HCT116 (cell line): Measurements from ENCODE around the gene CCDC157. TPM values are rescaled to one million over a fixed set of nuclear protein-coding genes. Genes with fewer than 3 reads are reported as not detected.

ENCODE experiments used
- ATAC-seq: fragments of 200-7000 bp; cut with Tn5 transposase; 2 replicates; pipeline ENCODE4 v1.9.1; 2020; ENCODE audit warnings: mild to moderate bottlenecking, moderate library complexity
- BruUV-seq: library from RNA; stranded (reverse); fragments of 400-500 nt; replicated peaks from 2 replicates; lab custom pipeline; 2021; lab: Mats Ljungman, UMichigan
- CTCF ChIA-PET: fragments of 300-600 bp; sonication (Branson Sonifier 250); formaldehyde crosslinking; loops from one replicate; lab custom pipeline; 2021; ENCODE audit warnings: antibody characterized with exemption; lab: Charles Lee
- POLR2A ChIA-PET: fragments of 300-600, 350-600 bp; sonication (Branson Sonifier 250); formaldehyde crosslinking; loops from one replicate; lab custom pipeline; 2021; ENCODE audit warnings: antibody characterized with exemption; lab: Charles Lee
- RAD21 ChIA-PET, 2 experiments: fragments of 300-600 bp; sonication (Branson Sonifier 250); formaldehyde crosslinking; loops; one replicate each; lab custom pipeline; 2023; ENCODE audit warnings: low total read pairs in 2 of 2; ENCODE audit not compliant: uncharacterized antibody in 2 of 2, unreplicated experiment in 2 of 2, low non-redundant PET in 1 of 2; lab: Charles Lee
- DNase-seq: peaks from one replicate; pipeline ENCODE4 v3.0.0-alpha.2; 2010; ENCODE audit warnings: low read depth, low spot score
- H2AFZ ChIP-seq: fragments of 200-600 bp; shearing (Covaris generic), sonication (generic); 2 replicates; pipeline ENCODE4 v1.6.1; 2017; ENCODE audit warnings: low read depth, mixed run types, mixed read lengths, antibody characterized with exemption, low read length; ENCODE audit not compliant: poor library complexity, severe bottlenecking
- H3K27ac ChIP-seq: 2 replicates; pipeline ENCODE4 v1.5.1; 2012; ENCODE audit warnings: low read depth, low read length
- H3K27me3 ChIP-seq: fragments of 200-600 bp; sonication (generic); 2 replicates; pipeline ENCODE4 v1.6.1; 2016; ENCODE audit warnings: mixed run types, low read length, mixed read lengths; ENCODE audit not compliant: insufficient read depth
- H3K36me3 ChIP-seq, 2 experiments: fragments of 200-500 bp in 1 of 2; fragments of 200-600 bp in 1 of 2; sonication (Bioruptor generic) in 1 of 2; sonication (generic) in 1 of 2; 2 replicates each; pipeline versions ENCODE4 v1.5.1 to v1.6.1; 2014 to 2016; ENCODE audit warnings: low read length in 2 of 2, inconsistent platforms in 1 of 2, mixed read lengths in 1 of 2, mixed run types in 1 of 2; ENCODE audit not compliant: insufficient read depth in 2 of 2, control insufficient read depth in 1 of 2
- H3K4me1 ChIP-seq, 2 experiments: fragments of 200-600 bp in 1 of 2; sonication (generic) in 1 of 2; 2 replicates each; pipeline versions ENCODE4 v1.5.1 to v1.6.1; 2012 to 2017; ENCODE audit warnings: low read length in 2 of 2, inconsistent platforms in 1 of 2, mild to moderate bottlenecking in 1 of 2, mixed read lengths in 1 of 2, mixed run types in 1 of 2, moderate library complexity in 1 of 2; ENCODE audit not compliant: insufficient read depth in 2 of 2, control insufficient read depth in 1 of 2
- H3K4me2 ChIP-seq: fragments of 200-600 bp; sonication (generic); 2 replicates; pipeline ENCODE4 v1.6.1; 2017; ENCODE audit warnings: mixed run types, low read length, mixed read lengths
- H3K4me3 ChIP-seq, 2 experiments: fragments of 200-600 bp in 1 of 2; sonication (generic) in 1 of 2; replicated peaks in 1 of 2; 2 replicates each; pipeline ENCODE4 v1.5.1; 2011 to 2016; ENCODE audit warnings: low read length in 2 of 2, control low read depth in 1 of 2, low read depth in 1 of 2, mild to moderate bottlenecking in 1 of 2, mixed read lengths in 1 of 2, mixed run types in 1 of 2
- H3K79me2 ChIP-seq: fragments of 200-600 bp; sonication (generic); 2 replicates; pipeline ENCODE4 v1.6.1; 2017; ENCODE audit warnings: mild to moderate bottlenecking, mixed run types, low read length, moderate library complexity, mixed read lengths; ENCODE audit not compliant: insufficient read depth
- H3K9ac ChIP-seq: fragments of 200-600 bp; sonication (generic); 2 replicates; pipeline ENCODE4 v1.6.1; 2016; ENCODE audit warnings: low read length, mixed read lengths
- H3K9me2 ChIP-seq: fragments of 200-600 bp; sonication (generic), shearing (Covaris generic); 2 replicates; pipeline ENCODE4 v1.6.1; 2017; ENCODE audit warnings: mixed run types, mild to moderate bottlenecking, moderate library complexity; ENCODE audit not compliant: insufficient read depth
- H3K9me3 ChIP-seq, 2 experiments: fragments of 200-500 bp in 1 of 2; fragments of 200-600 bp in 1 of 2; sonication (Bioruptor generic) in 1 of 2; sonication (generic) in 1 of 2; 2 replicates each; pipeline ENCODE4 v1.6.1; 2014 to 2017; ENCODE audit warnings: low read length in 2 of 2, mixed read lengths in 2 of 2, inconsistent platforms in 1 of 2, low read depth in 1 of 2, mild to moderate bottlenecking in 1 of 2, mixed run types in 1 of 2, moderate library complexity in 1 of 2; ENCODE audit not compliant: control insufficient read depth in 1 of 2, insufficient read depth in 1 of 2
- H4K20me1 ChIP-seq: fragments of 200-600 bp; sonication (generic), shearing (Covaris generic); 2 replicates; pipeline ENCODE4 v1.6.1; 2017; ENCODE audit warnings: mixed run types, mild to moderate bottlenecking, moderate library complexity; ENCODE audit not compliant: insufficient read depth
- CBX3 ChIP-seq: IDR thresholded peaks from 2 replicates; pipeline ENCODE4 v1.6.1; 2012; ENCODE audit warnings: low read depth
- EGR1 ChIP-seq: IDR thresholded peaks from 2 replicates; pipeline ENCODE4 v1.6.1; 2012; ENCODE audit warnings: low read depth
- ELF1 ChIP-seq: IDR thresholded peaks from 2 replicates; pipeline ENCODE4 v1.6.1; 2012; ENCODE audit warnings: low read depth, borderline replicate concordance
- FOSL1 ChIP-seq: IDR thresholded peaks from 2 replicates; pipeline ENCODE4 v1.6.1; 2012; ENCODE audit warnings: low read depth
- POLR2A ChIP-seq: IDR thresholded peaks from 2 replicates; pipeline ENCODE4 v1.7.0; 2011; ENCODE audit warnings: borderline replicate concordance; ENCODE audit not compliant: insufficient read depth, insufficient read length; ENCODE audit errors: extremely low read depth
- RAD21 ChIP-seq: IDR thresholded peaks from 2 replicates; pipeline ENCODE4 v1.6.1; 2012; ENCODE audit warnings: low read depth, mild to moderate bottlenecking
- SP1 ChIP-seq: IDR thresholded peaks from 2 replicates; pipeline ENCODE4 v1.6.1; 2012; ENCODE audit warnings: low read depth
- SRF ChIP-seq: IDR thresholded peaks from 2 replicates; pipeline ENCODE4 v1.6.1; 2012; ENCODE audit warnings: low read depth
- ZFX ChIP-seq: fragments of 450-650 bp; IDR thresholded peaks from 2 replicates; pipeline ENCODE4 v1.6.1; 2017
- ZNF274 ChIP-seq: fragments of 200-500 bp; sonication (Bioruptor generic); IDR thresholded peaks from 2 replicates; pipeline ENCODE4 v1.6.1; 2014; ENCODE audit warnings: mild to moderate bottlenecking, low read depth, low read length, inconsistent platforms
- intact Hi-C: fragments of 100-400 bp; cut with micrococcal nuclease; formaldehyde crosslinking; loops from 2 replicates; pipeline ENCODE4 v1.10.0; 2022
- total RNA-seq: library from RNA; stranded (reverse); gene quantifications from one replicate; pipeline ENCODE4 v1.2.1, GENCODE V29; 2021; ENCODE audit not compliant: unreplicated experiment
- TF ChIP-seq, protein P1 (sequence below), 3 experiments: fragments of 200-600 bp in 1 of 3; sonication (generic) in 1 of 3; IDR thresholded peaks in 2 of 3; conservative IDR thresholded peaks in 1 of 3; 2 replicates each; pipeline ENCODE4 v1.5.1; 2012 to 2017; ENCODE audit warnings: low read depth in 2 of 3, low read length in 2 of 3, antibody characterized with exemption in 1 of 3, borderline replicate concordance in 1 of 3, control low read depth in 1 of 3, mild to moderate bottlenecking in 1 of 3, mixed read lengths in 1 of 3, mixed run types in 1 of 3, moderate library complexity in 1 of 3; ENCODE audit not compliant: insufficient read depth in 1 of 3
- TF ChIP-seq, protein P2 (sequence below): IDR thresholded peaks from 2 replicates; pipeline ENCODE4 v1.6.1; 2011; ENCODE audit warnings: mild to moderate bottlenecking, low read length, moderate library complexity; ENCODE audit not compliant: insufficient replicate concordance; ENCODE audit errors: extremely low read depth
- TF ChIP-seq, protein P3 (sequence below): IDR thresholded peaks from 2 replicates; pipeline ENCODE4 v1.6.1; 2012
- TF ChIP-seq, protein P4 (sequence below): IDR thresholded peaks from 2 replicates; pipeline ENCODE4 v1.6.1; 2012

CCDC157 gene
- total RNA-seq, 1 experiment from 2014 or later: 2.1 TPM

DNA sequence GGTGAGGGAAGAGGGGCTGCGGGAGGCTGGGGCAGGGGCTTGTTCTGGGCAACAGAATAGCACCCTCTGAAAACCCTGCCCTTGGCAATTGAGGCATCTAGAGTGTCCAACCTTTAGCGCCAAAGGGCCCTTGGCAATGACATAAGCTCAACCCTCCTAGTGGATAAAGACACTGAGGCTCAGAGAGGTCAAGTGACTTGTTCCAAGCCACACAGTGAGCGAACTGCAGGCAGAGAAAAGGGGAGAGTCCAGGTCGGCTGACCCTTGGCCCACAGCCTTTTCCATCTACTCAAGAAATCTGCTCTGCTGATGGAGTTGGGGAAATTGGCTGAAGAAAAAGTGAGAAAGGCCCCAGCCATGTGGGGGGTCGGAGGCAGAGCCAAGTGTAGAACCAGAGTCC lies 42.9 kb downstream of the CCDC157 start:
- TF ChIP-seq CBX3 (no peak), FOSL1 (no peak), ELF1 (no peak), SP1 (no peak), ZFX (no peak), SRF (no peak), ZNF274 (no peak), POLR2A (no peak), RAD21 (no peak), EGR1 (no peak)
- TF ChIP-seq, protein P1, sequence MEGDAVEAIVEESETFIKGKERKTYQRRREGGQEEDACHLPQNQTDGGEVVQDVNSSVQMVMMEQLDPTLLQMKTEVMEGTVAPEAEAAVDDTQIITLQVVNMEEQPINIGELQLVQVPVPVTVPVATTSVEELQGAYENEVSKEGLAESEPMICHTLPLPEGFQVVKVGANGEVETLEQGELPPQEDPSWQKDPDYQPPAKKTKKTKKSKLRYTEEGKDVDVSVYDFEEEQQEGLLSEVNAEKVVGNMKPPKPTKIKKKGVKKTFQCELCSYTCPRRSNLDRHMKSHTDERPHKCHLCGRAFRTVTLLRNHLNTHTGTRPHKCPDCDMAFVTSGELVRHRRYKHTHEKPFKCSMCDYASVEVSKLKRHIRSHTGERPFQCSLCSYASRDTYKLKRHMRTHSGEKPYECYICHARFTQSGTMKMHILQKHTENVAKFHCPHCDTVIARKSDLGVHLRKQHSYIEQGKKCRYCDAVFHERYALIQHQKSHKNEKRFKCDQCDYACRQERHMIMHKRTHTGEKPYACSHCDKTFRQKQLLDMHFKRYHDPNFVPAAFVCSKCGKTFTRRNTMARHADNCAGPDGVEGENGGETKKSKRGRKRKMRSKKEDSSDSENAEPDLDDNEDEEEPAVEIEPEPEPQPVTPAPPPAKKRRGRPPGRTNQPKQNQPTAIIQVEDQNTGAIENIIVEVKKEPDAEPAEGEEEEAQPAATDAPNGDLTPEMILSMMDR (IDR thresholded peaks at IDR 0.05 in 2 of 3, conservative IDR thresholded peaks at IDR 0.05 in 1 of 3; ENCODE audit: borderline replicate concordance in 1 of 3, insufficient read depth in 1 of 3, low read depth in 2 of 3, low read length in 2 of 3): no peak
- TF ChIP-seq, protein P2, sequence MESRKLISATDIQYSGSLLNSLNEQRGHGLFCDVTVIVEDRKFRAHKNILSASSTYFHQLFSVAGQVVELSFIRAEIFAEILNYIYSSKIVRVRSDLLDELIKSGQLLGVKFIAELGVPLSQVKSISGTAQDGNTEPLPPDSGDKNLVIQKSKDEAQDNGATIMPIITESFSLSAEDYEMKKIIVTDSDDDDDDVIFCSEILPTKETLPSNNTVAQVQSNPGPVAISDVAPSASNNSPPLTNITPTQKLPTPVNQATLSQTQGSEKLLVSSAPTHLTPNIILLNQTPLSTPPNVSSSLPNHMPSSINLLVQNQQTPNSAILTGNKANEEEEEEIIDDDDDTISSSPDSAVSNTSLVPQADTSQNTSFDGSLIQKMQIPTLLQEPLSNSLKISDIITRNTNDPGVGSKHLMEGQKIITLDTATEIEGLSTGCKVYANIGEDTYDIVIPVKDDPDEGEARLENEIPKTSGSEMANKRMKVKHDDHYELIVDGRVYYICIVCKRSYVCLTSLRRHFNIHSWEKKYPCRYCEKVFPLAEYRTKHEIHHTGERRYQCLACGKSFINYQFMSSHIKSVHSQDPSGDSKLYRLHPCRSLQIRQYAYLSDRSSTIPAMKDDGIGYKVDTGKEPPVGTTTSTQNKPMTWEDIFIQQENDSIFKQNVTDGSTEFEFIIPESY: no peak
- TF ChIP-seq, protein P3, sequence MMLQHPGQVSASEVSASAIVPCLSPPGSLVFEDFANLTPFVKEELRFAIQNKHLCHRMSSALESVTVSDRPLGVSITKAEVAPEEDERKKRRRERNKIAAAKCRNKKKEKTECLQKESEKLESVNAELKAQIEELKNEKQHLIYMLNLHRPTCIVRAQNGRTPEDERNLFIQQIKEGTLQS: no peak
- TF ChIP-seq, protein P4, sequence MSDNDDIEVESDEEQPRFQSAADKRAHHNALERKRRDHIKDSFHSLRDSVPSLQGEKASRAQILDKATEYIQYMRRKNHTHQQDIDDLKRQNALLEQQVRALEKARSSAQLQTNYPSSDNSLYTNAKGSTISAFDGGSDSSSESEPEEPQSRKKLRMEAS: no peak
- TF ChIP-seq, all 23 proteins: peak for 0
- intact Hi-C loops: no loop called here
- H4K20me1 ChIP-seq: no peaks in the 10 kb centered on the region
- ATAC-seq (no peak), DNase-seq (no peak)
- ChIA-PET RAD21 (no interaction called here), POLR2A (no interaction called here), CTCF (interaction anchor here (2.2 kb wide), 1 partner anchor 12 kb away, joined by 6 read pairs; the partner anchor contains the start of gene RNF215)
- H3K4me2 ChIP-seq: no peak overlapping the region
- H2AFZ ChIP-seq: no peak overlapping the region
- no peak overlapping the region for H3K27ac ChIP-seq
- H3K36me3 ChIP-seq: peaks cover 0 to 19% of the 10 kb centered on the region in 2 experiments; a peak in 2 of 4 replicates
- peaks cover 49% of the 10 kb centered on the region for H3K79me2 ChIP-seq
- H3K9me3 ChIP-seq: no peaks in the 10 kb centered on the region
- no peak overlapping the region for H3K4me3 ChIP-seq
- H3K4me1 ChIP-seq: peaks cover 19 to 45% of the 10 kb centered on the region in 2 experiments; a peak in 3 of 4 replicates
- no peak overlapping the region for H3K9ac ChIP-seq
- no peaks in the 10 kb centered on the region for H3K27me3 ChIP-seq
- no peaks in the 10 kb centered on the region for H3K9me2 ChIP-seq
- no TSS peak for BruUV-seq
